GM06990 (cell line): ENCODE results near the gene DSTN.

Source experiments
- DNase-seq: peaks from one replicate; pipeline ENCODE4 v3.0.0-alpha.2; 2011; ENCODE audit not compliant: insufficient read length; ENCODE audit errors: extremely low read depth
- H3K27me3 ChIP-seq: replicated peaks from 2 replicates; pipeline ENCODE4 v1.6.0; 2011; ENCODE audit warnings: low read length; ENCODE audit not compliant: control insufficient read depth, insufficient read depth
- H3K36me3 ChIP-seq: 2 replicates; pipeline ENCODE4 v1.5.1; 2011; ENCODE audit warnings: low read length; ENCODE audit not compliant: control insufficient read depth, insufficient read depth
- H3K4me3 ChIP-seq: replicated peaks from 2 replicates; pipeline ENCODE4 v1.5.1; 2011; ENCODE audit warnings: low read depth, mild to moderate bottlenecking, control low read depth, low read length
- CTCF ChIP-seq: IDR thresholded peaks from 2 replicates; pipeline ENCODE4 v1.5.1; 2011; ENCODE audit warnings: low read length, control low read depth, mild to moderate bottlenecking, inconsistent platforms; ENCODE audit not compliant: insufficient read depth, poor library complexity, severe bottlenecking

The DSTN gene

DNA sequence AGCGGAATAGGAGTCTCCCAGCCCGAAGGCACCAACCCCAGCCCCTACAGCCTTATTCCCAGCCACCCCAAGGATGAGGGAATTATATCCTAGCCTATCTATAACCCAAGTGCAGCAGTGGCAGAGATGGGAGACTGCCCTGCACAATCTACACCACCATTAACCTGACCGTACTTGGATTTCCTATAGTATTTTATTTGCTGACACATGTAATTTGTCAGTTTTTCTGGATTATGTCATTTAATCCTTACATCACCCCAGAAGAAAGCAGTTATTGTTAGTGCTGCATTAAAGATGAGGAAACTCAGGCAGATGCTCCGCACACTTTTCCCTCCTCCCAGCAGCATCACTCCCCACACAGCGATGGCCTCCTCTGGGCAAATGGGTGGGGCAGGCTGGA is 44.7 kb upstream of the DSTN start:
- no peak for DNase-seq
- Histone ChIP-seq H3K36me3 (no peaks in the 10 kb centered on the region), H3K4me3 (no peak overlapping the region), H3K27me3 (peaks cover 1% of the 10 kb centered on the region; the same call in 1 of the 2 replicates)
- TF ChIP-seq CTCF = no peak

DNA sequence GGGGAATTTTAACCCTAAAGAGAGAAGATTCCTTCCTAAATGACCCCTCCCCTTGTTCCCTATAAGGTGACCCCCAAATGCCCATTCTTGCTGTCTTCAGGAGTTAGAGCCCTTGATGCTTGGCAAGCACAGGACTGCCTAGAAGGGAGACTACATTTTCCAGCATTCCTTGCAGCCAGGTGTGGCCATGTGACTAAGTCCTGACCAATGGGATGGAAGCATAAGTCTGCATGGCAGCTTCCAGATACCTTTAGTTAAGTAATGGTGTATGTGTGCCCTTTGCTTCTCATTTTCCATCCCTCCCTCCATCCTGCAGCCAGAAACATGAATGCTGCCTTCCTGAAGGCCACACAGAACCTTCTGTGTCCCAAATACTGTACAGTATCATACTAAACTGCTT is 44.2 kb upstream of the DSTN start:
- no peak for DNase-seq
- no peak for TF ChIP-seq CTCF
- Histone ChIP-seq H3K36me3 (no peaks in the 10 kb centered on the region), H3K27me3 (peaks cover 1% of the 10 kb centered on the region; the same call in 1 of the 2 replicates), H3K4me3 (no peak overlapping the region)

DNA sequence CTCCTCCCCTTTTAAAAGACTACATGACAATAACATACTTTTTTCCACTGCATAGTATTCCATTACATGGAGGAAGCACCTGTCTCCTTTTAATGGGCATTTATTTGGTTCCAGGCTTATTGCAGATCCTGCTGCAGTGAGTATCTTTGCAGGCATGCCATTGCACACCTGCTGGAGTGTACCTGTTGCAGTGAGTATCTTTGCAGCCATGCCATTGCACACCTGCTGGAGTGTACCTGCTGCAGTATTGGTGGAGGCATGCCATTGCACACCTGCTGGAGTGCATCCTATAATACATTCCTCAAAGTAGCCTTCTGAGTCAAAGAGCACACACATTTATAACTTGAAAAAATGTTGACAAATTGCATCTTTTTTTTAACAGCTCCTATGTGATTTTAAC is 40.3 kb upstream of the DSTN start:
- no peak for DNase-seq
- Histone ChIP-seq H3K4me3 (no peak overlapping the region), H3K27me3 (no peaks in the 10 kb centered on the region), H3K36me3 (no peaks in the 10 kb centered on the region)
- no peak for TF ChIP-seq CTCF

- no peak for TF ChIP-seq CTCF
- H3K4me3 ChIP-seq = no peak overlapping the region
- DNase-seq = no peak
- H3K36me3 ChIP-seq = no peaks in the 10 kb centered on the region
- H3K27me3 ChIP-seq = no peaks in the 10 kb centered on the region
These were observed 39.7 kb upstream of the DSTN start for GRCh38 chr20:17530153-17530552.

GRCh38 chr20:17530716-17531664 is 38.9 kb upstream of the DSTN start, which contains the start of gene BFSP1:
Gene BFSP1 (minus strand): TSS chr20:17531379. CDS start chr20:17531329, 50 bp downstream.
- no peak for TF ChIP-seq CTCF
- Histone ChIP-seq H3K36me3 (no peaks in the 10 kb centered on the region), H3K27me3 (no peaks in the 10 kb centered on the region), H3K4me3 (peak within 1 kb of the TSS; percentile 42)
- peak; percentile 63 for DNase-seq
